ENCODE measurements around the gene OR10A2. TPM values are rescaled to one million over a fixed set of nuclear protein-coding genes. Genes with fewer than 3 reads are reported as not detected.

OR10A2 gene
- total RNA-seq, 4 donors from 2014 or later: not detected

DNA sequence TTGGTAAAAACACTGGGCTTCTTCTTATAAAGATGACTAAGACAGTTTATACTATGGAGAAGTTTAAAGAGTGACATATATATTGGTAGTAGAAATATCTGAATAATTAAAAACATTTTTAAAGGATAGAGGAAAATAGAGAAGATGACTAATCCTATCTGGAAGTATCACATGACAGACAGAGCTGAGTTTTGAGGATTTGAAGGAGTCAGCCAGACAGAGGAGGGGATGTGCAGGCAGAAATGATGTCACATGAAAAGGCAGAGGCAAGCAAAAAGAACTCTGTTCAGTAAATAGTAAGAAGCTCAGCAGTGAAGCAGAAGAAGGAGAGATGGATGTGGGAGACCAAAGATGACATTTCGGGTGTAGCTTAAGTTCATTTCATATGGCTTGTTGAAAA lies 1.6 kb downstream of the OR10A2 start:
- Histone ChIP-seq H3K36me3 (no peaks in the 10 kb centered on the region), H3K9me3 (no peaks in the 10 kb centered on the region), H3K4me3 (no peak overlapping the region), H3K4me1 (no peaks in the 10 kb centered on the region), H3K27me3 (no peaks in the 10 kb centered on the region), H3K27ac (no peak overlapping the region)
- DNase-seq (ENCODE audit: low spot score in 2 of 2): no peak
- 88% methylated on average over 1 of the region's 1 CpG for WGBS
- no peak for TF ChIP-seq POLR2AphosphoS5 (IDR thresholded peaks at IDR 0.05)
- no peak for TF ChIP-seq EP300 (IDR thresholded peaks at IDR 0.05)
- no peak for TF ChIP-seq POLR2A (IDR thresholded peaks at IDR 0.05)
- TF ChIP-seq, protein P1, sequence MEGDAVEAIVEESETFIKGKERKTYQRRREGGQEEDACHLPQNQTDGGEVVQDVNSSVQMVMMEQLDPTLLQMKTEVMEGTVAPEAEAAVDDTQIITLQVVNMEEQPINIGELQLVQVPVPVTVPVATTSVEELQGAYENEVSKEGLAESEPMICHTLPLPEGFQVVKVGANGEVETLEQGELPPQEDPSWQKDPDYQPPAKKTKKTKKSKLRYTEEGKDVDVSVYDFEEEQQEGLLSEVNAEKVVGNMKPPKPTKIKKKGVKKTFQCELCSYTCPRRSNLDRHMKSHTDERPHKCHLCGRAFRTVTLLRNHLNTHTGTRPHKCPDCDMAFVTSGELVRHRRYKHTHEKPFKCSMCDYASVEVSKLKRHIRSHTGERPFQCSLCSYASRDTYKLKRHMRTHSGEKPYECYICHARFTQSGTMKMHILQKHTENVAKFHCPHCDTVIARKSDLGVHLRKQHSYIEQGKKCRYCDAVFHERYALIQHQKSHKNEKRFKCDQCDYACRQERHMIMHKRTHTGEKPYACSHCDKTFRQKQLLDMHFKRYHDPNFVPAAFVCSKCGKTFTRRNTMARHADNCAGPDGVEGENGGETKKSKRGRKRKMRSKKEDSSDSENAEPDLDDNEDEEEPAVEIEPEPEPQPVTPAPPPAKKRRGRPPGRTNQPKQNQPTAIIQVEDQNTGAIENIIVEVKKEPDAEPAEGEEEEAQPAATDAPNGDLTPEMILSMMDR (IDR thresholded peaks at IDR 0.05): no peak

DNA sequence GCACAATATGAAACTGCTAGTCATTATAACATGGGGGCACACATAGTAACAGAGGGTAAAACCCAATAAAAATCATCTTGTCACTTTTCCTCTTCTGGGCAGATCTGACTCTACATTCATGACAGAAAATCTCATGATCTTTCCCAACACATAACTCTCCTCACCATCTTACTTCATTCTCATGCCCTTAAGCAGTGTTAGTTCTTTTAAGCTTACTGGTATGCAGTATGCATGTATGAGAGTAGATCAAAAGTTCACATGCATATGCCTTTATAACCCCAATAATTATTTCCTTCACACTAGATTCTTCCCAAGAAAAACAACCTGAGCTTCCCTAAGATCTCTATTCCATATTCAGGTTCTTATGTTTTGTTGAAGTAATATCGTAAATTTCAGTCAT lies 8.4 kb downstream of the OR10A2 start:
- TF ChIP-seq POLR2A (IDR thresholded peaks at IDR 0.05) (no peak), POLR2AphosphoS5 (IDR thresholded peaks at IDR 0.05) (no peak), EP300 (IDR thresholded peaks at IDR 0.05) (no peak)
- TF ChIP-seq, protein P1 (IDR thresholded peaks at IDR 0.05): no peak
- DNase-seq (ENCODE audit: low spot score in 2 of 2): no peak

DNA sequence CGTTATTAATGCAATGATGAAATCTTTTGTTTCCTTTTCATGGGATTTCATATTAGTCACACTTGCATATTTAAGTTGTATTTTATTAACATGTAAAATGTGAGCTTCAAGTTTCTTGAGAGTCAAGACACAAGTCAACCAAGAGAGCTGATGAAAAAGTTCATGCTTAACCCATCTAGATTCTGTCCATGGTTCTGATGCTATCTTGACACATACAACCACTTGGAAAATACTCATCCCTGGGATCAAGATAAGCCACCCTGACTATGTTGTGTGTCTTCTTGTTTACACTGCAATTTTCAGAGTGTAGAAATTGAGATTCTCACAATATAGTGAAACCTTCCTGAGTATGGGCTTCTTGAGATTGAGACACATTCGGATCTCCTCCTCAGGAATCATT lies 12.9 kb downstream of the OR10A2 start:
- H3K9me3 ChIP-seq: no peaks in the 10 kb centered on the region
- H3K4me1 ChIP-seq: no peaks in the 10 kb centered on the region
- H3K4me3 ChIP-seq: no peak overlapping the region
- DNase-seq (ENCODE audit: low spot score in 2 of 2): no peak
- no peak overlapping the region for H3K27ac ChIP-seq
- TF ChIP-seq POLR2AphosphoS5 (IDR thresholded peaks at IDR 0.05): no peak
- no peak for TF ChIP-seq POLR2A (IDR thresholded peaks at IDR 0.05)
- TF ChIP-seq, protein P1 (IDR thresholded peaks at IDR 0.05): no peak
- no peak for TF ChIP-seq EP300 (IDR thresholded peaks at IDR 0.05)
- H3K27me3 ChIP-seq: no peaks in the 10 kb centered on the region
- 76% methylated on average over 2 of the region's 2 CpGs for WGBS
- no peaks in the 10 kb centered on the region for H3K36me3 ChIP-seq

More for the DNA sequence above, 8.4 kb downstream of the OR10A2 start:
- WGBS: 78% methylated on average over 1 of the region's 1 CpG
- H3K4me3 ChIP-seq: no peak overlapping the region
- no peaks in the 10 kb centered on the region for H3K9me3 ChIP-seq
- H3K27me3 ChIP-seq: no peaks in the 10 kb centered on the region
- H3K27ac ChIP-seq: no peak overlapping the region
- no peaks in the 10 kb centered on the region for H3K4me1 ChIP-seq
- no peaks in the 10 kb centered on the region for H3K36me3 ChIP-seq

DNA sequence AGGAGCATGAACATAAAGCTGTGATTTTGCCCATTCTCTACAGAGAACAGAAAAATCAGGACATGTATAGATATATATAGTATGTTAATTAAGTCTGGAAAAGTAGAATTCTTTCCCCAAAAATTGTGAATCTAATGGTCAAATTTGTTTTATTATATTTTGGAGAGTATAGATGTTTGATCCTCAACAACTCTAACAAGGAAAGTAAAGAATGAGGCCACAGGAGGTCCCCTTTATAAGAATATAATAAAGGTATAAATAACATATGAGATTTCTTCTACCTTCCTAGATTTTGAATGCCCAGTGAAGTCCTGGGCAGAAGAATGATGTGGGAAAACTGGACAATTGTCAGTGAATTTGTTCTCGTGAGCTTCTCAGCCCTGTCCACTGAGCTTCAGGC lies 13.5 kb downstream of the OR10A2 start, which contains the start of gene OR10A4:
OR10A4 (plus strand) TSS at position 301 of the 400 bp plus-strand sequence; CDS start at position 324, 23 bp downstream.
- 96% methylated on average over 1 of the region's 1 CpG for WGBS
- H3K4me3 ChIP-seq: no peak within 1 kb of the TSS
- H3K27me3 ChIP-seq: no peaks in the 10 kb centered on the region
- no peaks in the 10 kb centered on the region for H3K4me1 ChIP-seq
- H3K9me3 ChIP-seq: no peaks in the 10 kb centered on the region
- H3K36me3 ChIP-seq: no peaks in the 10 kb centered on the region
- no peak for DNase-seq (ENCODE audit: low spot score in 2 of 2)
- TF ChIP-seq POLR2AphosphoS5 (IDR thresholded peaks at IDR 0.05): no peak
- TF ChIP-seq, protein P1 (IDR thresholded peaks at IDR 0.05): no peak
- TF ChIP-seq POLR2A (IDR thresholded peaks at IDR 0.05): no peak
- TF ChIP-seq EP300 (IDR thresholded peaks at IDR 0.05): no peak
- no peak within 1 kb of the TSS for H3K27ac ChIP-seq

DNA sequence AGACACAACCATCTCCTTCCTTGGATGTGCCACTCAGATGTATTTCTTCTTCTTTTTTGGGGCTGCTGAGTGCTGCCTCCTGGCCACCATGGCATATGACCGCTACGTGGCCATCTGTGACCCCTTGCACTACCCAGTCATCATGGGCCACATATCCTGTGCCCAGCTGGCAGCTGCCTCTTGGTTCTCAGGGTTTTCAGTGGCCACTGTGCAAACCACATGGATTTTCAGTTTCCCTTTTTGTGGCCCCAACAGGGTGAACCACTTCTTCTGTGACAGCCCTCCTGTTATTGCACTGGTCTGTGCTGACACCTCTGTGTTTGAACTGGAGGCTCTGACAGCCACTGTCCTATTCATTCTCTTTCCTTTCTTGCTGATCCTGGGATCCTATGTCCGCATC lies 14.1 kb downstream of the OR10A2 start:
- TF ChIP-seq, protein P1 (IDR thresholded peaks at IDR 0.05): no peak
- no peak for TF ChIP-seq POLR2AphosphoS5 (IDR thresholded peaks at IDR 0.05)
- TF ChIP-seq POLR2A (IDR thresholded peaks at IDR 0.05): no peak
- no peak for TF ChIP-seq EP300 (IDR thresholded peaks at IDR 0.05)
- no peaks in the 10 kb centered on the region for H3K27me3 ChIP-seq
- H3K27ac ChIP-seq: no peak overlapping the region
- no peak for DNase-seq (ENCODE audit: low spot score in 2 of 2)
- no peak overlapping the region for H3K4me3 ChIP-seq
- no peaks in the 10 kb centered on the region for H3K36me3 ChIP-seq
- H3K9me3 ChIP-seq: no peaks in the 10 kb centered on the region
- WGBS: 88% methylated on average over 3 of the region's 3 CpGs
- H3K4me1 ChIP-seq: no peaks in the 10 kb centered on the region
